Esophagus (tissue), 2 donors: ENCODE results near the gene TMEM63A. TPM values are rescaled to one million over a fixed set of nuclear protein-coding genes. Genes with fewer than 3 reads are reported as not detected.

Experiments used
- H3K27ac ChIP-seq, 2 donors: one replicate each; pipeline ENCODE4 v1.5.1; 2013; ENCODE audit warnings: low read depth in 2 of 2, mild to moderate bottlenecking in 2 of 2, inconsistent platforms in 1 of 2, low read length in 1 of 2, moderate library complexity in 1 of 2
- H3K27me3 ChIP-seq, 2 donors: one replicate each; pipeline ENCODE4 v1.6.1; 2013; ENCODE audit warnings: low read length in 2 of 2, control low read depth in 1 of 2, mild to moderate bottlenecking in 1 of 2; ENCODE audit not compliant: insufficient read depth in 2 of 2, control insufficient read depth in 1 of 2
- H3K36me3 ChIP-seq, 2 donors: one replicate each; pipeline ENCODE4 v1.6.1; 2013; ENCODE audit warnings: low read length in 1 of 2; ENCODE audit not compliant: control insufficient read depth in 2 of 2, insufficient read depth in 2 of 2
- H3K4me1 ChIP-seq, 2 donors: one replicate each; pipeline ENCODE4 v1.6.1; 2013; ENCODE audit warnings: low read length in 1 of 2; ENCODE audit not compliant: control insufficient read depth in 2 of 2, insufficient read depth in 2 of 2
- H3K4me3 ChIP-seq, 2 donors: one replicate each; pipeline ENCODE4 v1.5.1; 2013; ENCODE audit warnings: low read length in 2 of 2, mild to moderate bottlenecking in 2 of 2, low read depth in 1 of 2, moderate library complexity in 1 of 2
- H3K9me3 ChIP-seq, 2 donors: one replicate each; pipeline ENCODE4 v1.6.1; 2013; ENCODE audit warnings: mild to moderate bottlenecking in 2 of 2, low read depth in 1 of 2, low read length in 1 of 2, moderate library complexity in 1 of 2; ENCODE audit not compliant: control insufficient read depth in 2 of 2, insufficient read depth in 1 of 2
- WGBS, 2 donors: extraction: QIAGEN DNeasy Blood & Tissue Kit; methylation state at CpG; one replicate each; pipeline ENCODE4 v1.1.7; 2013; 5-methylcytosine and 5-hydroxymethylcytosine counted together
- polyA plus RNA-seq, 2 donors: library from polyadenylated mRNA; stranded (reverse); fragments of 200-250 nt; gene quantifications; one replicate each; pipeline ENCODE4 v1.2.3, GENCODE V29; 2013
- donor health status: healthy with polysubstance abuse.
- donor health status: Bipolar disorder and iron deficiency.

TMEM63A gene
- polyA plus RNA-seq, 2 donors, result 11.2 to 34.9 TPM

DNA sequence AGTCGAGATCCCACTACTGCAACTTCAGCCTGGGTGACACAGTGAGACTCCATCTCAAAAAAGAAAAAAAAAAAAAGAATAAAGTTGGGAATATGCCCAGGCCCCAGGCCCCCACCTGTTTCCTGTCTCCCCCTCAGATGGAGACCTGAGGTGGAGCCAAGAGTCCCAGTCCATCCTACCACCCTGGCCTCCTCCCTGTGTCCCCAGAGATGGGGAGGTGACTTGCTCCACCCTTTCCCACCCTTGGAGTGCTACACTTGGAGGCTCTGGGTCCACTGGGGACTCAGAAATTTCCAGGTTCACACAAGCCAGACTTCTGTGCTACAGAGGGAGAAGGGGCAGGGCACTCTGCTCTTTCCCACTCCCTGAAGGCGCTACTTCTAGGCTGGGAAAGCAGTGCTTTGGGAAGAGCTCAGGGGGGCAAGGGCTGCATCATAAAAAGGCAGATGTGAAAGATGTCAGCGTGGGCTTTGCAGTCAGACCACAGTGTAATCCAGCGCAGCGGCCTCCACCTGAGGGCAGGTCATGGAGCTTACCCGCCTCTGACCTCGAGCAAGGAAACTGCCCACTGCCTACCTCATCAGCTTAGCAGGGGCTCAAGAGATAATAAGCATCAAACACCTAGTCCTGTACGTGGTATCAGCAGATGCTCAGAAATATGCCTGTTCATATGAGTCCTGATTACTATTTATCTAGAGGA is 13.4 kb downstream of the TMEM63A start:
- no peak overlapping the region for H3K27ac ChIP-seq
- WGBS, 2 donors, result 93% methylated on average over 8 of the region's 8 CpGs
- H3K9me3 ChIP-seq, result no peaks in the 10 kb centered on the region
- no peak overlapping the region for H3K4me3 ChIP-seq
- H3K4me1 ChIP-seq, result no peaks in the 10 kb centered on the region
- H3K36me3 ChIP-seq, result peaks cover 23 to 40% of the 10 kb centered on the region in 2 donors
- no peaks in the 10 kb centered on the region for H3K27me3 ChIP-seq

DNA sequence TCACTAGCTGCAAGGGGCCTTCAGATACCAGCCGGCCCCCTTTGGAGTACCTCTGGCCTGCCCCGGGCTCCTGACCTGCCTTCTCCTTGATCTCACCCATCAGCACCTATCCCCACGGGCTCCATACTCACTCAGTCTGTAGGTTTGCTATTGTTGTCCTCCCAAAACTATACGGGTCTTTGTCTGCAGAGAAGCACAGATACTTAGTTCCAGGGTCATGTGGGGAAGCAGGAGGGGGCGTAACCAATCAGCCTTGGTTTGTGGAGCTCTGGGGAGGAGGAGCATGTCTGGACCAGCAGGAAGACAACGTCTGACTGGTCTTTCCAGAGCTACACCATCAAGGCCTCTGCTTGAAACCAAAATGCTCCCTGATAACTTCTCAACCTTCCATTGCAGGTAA is 15.2 kb downstream of the TMEM63A start:
- no peaks in the 10 kb centered on the region for H3K9me3 ChIP-seq
- H3K27ac ChIP-seq, result no peak overlapping the region
- peaks cover 0 to 2% of the 10 kb centered on the region in 2 donors for H3K4me1 ChIP-seq
- H3K36me3 ChIP-seq, result peaks cover 23 to 43% of the 10 kb centered on the region in 2 donors
- WGBS, 2 donors, result 68 to 74% methylated on average over 6 of the region's 6 CpGs
- no peaks in the 10 kb centered on the region for H3K27me3 ChIP-seq
- H3K4me3 ChIP-seq, result no peak overlapping the region

DNA sequence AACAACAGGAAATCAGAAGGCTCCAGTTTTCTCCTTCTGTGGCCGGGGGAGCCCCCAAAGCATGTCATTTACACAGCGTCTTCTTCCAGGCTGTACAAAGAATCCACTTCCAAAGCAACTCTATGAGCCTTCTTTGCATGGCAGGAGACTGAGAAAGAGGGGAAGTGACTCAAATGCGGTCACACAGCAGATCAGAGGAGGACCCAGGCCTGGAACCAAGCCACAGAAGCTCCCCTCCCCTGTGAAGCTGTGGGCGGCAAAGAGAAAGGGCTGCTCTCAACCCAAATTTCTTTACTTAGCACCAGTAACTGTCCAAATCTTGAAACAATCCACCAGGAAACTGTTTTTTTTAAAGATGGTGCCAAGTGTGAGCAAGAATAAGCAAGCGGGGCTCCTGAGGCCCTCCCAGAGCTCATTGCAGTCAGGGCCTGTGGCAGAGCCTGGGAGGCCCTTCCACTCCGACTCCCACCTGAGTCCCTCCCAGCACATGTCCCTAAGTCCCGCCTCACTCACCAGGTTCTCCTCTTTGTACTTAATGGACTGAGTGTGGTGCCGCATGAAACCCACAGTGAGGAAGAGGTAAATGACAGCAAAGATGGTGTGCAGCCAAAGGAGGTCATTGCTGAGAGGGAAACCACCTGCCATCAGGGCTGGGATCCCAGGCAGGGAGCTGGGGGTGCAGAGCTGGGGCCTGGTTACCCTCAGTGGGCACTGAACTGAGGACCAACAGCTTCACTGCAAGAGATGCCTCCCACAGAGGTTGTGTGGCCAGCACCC is 15.9 kb downstream of the TMEM63A start:
- H3K36me3 ChIP-seq, result peaks cover 25 to 47% of the 10 kb centered on the region in 2 donors

DNA sequence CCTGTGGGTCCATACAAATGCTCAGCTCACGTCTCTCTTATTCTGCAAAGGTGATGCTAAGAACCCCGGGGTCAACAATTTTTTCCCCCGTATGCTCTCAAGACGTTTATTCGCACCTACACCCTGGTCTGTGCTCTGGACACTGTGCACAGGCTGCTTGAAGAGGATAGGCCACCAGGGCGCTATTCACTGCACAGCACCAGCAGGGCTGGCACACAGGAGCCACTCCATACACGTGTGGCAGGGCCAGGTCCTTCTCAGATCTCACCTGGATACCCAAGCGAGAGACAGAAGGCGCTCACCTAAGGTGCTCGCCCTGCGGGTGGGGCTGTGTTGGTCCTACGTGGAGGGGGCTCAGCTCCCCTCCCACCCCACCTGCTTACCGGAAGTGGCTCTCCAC is 16.7 kb downstream of the TMEM63A start:
- no peak overlapping the region for H3K27ac ChIP-seq
- H3K36me3 ChIP-seq, result peaks cover 25 to 54% of the 10 kb centered on the region in 2 donors
- WGBS, 2 donors, result 84 to 86% methylated on average over 12 to 13 of the region's 13 CpGs
- H3K9me3 ChIP-seq, result no peaks in the 10 kb centered on the region
- H3K4me1 ChIP-seq, result peaks cover 0 to 2% of the 10 kb centered on the region in 2 donors
- H3K27me3 ChIP-seq, result no peaks in the 10 kb centered on the region
- H3K4me3 ChIP-seq, result no peak overlapping the region

More for the DNA sequence above, 15.9 kb downstream of the TMEM63A start:
- Histone ChIP-seq H3K4me1 (peaks cover 0 to 2% of the 10 kb centered on the region in 2 donors), H3K27me3 (no peaks in the 10 kb centered on the region), H3K4me3 (no peak overlapping the region), H3K27ac (no peak overlapping the region), H3K9me3 (no peaks in the 10 kb centered on the region)
- WGBS, 2 donors, result 72 to 77% methylated on average over 8 of the region's 8 CpGs

DNA sequence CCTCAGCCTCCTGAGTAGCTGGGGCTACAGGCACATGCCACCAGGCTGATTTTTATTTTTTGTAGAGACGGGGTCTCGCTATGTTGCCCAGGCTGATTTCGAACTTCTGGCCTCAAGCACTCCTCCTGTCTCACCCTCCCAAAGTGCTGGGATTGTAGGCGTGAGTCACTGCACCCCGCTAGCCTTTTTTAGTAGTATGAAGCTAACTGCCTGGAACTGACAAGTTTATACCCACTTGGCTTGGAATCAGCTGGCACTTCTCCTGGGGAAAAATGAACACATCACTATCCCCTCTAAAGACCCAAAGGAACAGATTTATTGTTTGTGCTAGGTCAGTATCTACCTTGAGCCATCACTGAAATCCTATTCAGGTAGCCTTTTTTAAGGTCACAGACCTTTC is 19.0 kb downstream of the TMEM63A start:
- no peak overlapping the region for H3K4me3 ChIP-seq
- H3K4me1 ChIP-seq, result peaks cover 2% of the 10 kb centered on the region in 2 donors
- peaks cover 27 to 57% of the 10 kb centered on the region in 2 donors for H3K36me3 ChIP-seq
- no peak overlapping the region for H3K27ac ChIP-seq
- no peaks in the 10 kb centered on the region for H3K9me3 ChIP-seq
- no peaks in the 10 kb centered on the region for H3K27me3 ChIP-seq
- 77 to 92% methylated on average over 5 of the region's 5 CpGs for WGBS, 2 donors

DNA sequence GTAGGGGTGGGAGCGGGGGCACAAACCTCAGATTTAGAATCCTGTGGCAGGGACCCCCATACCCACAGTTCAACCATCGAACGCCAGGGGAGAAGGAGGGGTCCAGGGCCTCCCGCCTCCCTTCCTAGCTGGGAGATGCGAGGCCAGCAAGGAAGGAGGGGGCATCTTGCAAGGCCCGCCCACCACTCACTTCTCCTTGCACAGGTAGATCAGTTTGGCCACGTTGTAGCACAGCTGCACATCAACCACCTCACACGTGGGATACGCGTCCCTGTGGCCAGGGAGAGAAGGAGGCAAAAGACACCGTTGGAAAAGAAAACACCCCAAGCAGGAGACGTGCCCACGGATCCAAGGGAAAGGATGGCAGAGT is 19.6 kb downstream of the TMEM63A start:
- WGBS, 2 donors, result 90 to 92% methylated on average over 11 to 13 of the region's 13 CpGs
- H3K27ac ChIP-seq, result no peak overlapping the region

DNA sequence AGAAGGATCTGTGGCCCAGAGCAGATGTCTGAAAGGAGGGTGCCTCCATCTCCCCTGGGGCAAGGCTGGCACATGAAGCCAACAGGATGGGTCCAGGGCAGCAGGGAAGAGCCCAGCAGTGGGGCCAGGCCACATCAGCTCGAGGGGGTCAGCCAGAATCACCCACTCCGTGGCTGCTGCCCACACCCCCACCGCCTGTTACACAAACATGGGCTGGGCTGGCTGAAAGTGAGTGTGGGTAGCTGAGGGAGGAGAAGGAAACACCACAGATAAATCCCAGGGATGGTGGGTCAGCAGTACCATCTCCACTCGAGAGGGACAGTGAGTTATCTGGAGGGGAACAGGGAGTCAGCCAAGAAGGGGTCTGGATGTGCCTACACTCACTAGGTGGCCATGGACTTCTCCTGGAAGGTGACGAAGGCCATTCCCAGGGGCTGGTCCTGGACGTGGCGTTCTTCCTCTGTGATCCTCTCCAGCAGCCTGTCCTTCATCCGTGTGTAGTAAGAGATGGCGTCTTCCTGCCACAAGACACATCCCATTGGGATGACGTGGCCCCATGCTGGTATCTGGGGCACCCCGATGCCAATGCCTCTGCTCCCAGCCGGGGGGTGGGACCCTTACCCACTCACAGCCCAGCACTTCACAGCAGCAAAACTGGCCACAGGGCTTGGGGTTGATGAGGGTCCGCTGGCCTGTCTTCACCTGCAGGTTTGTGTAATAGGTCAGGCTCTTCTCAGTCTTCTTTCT is 20.2 kb downstream of the TMEM63A start:
- Histone ChIP-seq H3K4me3 (no peak overlapping the region), H3K9me3 (no peaks in the 10 kb centered on the region), H3K27ac (no peak overlapping the region), H3K36me3 (peaks cover 25 to 52% of the 10 kb centered on the region in 2 donors), H3K27me3 (no peaks in the 10 kb centered on the region), H3K4me1 (peaks cover 2 to 4% of the 10 kb centered on the region in 2 donors)
- WGBS, 2 donors, result 89 to 92% methylated on average over 13 of the region's 13 CpGs

More for the DNA sequence above, 19.6 kb downstream of the TMEM63A start:
- no peaks in the 10 kb centered on the region for H3K27me3 ChIP-seq
- H3K4me3 ChIP-seq, result no peak overlapping the region
- H3K4me1 ChIP-seq, result peaks cover 2% of the 10 kb centered on the region in 2 donors
- H3K36me3 ChIP-seq, result peaks cover 25 to 53% of the 10 kb centered on the region in 2 donors
- H3K9me3 ChIP-seq, result no peaks in the 10 kb centered on the region

DNA sequence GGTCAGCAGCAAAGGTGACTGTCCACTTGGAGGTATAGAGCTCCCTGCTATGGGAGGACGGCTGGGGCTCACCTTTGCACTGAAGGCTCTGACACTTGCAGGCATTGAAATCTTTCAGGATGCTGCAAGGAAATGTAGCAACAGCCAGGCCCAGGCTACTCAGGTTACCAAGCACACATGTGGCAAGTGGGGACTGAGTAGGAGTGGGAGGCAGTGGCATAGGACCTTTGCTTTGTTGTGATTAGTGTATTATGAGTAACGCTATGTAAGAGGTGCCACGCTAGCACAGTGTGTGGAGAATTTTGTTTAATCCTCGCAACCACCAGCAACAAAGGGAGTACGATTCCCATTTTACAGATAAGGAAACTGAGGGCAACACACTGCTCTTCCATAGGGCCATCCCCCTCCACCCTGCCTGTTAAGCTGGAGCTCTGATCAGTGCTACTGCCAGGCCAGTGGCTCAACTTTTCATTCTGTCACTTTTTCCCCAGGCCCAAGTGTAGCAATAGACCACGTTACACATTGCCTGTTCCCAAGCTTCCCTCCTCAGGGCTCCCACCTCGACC is 21.2 kb downstream of the TMEM63A start:
- Histone ChIP-seq H3K36me3 (peaks cover 25 to 46% of the 10 kb centered on the region in 2 donors), H3K4me1 (peaks cover 2 to 4% of the 10 kb centered on the region in 2 donors), H3K4me3 (no peak overlapping the region), H3K27ac (no peak overlapping the region), H3K27me3 (no peaks in the 10 kb centered on the region), H3K9me3 (no peaks in the 10 kb centered on the region)
- 92% methylated on average over 7 of the region's 7 CpGs for WGBS, 2 donors

DNA sequence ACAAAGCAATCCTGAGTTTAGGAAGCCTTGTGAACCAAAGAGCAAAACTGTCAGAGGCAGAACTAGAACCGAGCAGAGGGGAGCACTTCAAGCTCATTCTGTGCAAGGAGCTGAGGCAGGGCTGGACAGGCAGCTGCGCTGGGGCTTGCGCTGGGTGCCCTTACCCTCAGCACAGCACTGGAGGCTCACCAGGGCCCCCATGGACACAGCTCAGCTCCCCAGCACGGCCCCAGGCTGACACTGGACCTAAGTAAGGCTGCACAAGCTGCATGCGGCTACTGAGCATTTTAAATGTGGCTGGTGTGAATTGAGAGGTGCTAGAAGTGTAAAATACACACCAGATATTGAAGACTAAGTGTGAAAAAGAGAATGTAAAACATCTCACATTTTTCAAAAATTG is 22.1 kb downstream of the TMEM63A start:
- peaks cover 2 to 4% of the 10 kb centered on the region in 2 donors for H3K4me1 ChIP-seq
- H3K27me3 ChIP-seq, result no peaks in the 10 kb centered on the region
- no peak overlapping the region for H3K27ac ChIP-seq
- H3K9me3 ChIP-seq, result no peaks in the 10 kb centered on the region
- peaks cover 19 to 37% of the 10 kb centered on the region in 2 donors for H3K36me3 ChIP-seq
- 86 to 93% methylated on average over 5 of the region's 5 CpGs for WGBS, 2 donors
- no peak overlapping the region for H3K4me3 ChIP-seq
